ENCODE results near the gene TRIM41.
"Not testable (repeated sequence)": the region's sequence is repeated elsewhere in the genome, so short reads cannot be mapped to it uniquely, and the experiment has no call there.

TRIM41 gene

DNA sequence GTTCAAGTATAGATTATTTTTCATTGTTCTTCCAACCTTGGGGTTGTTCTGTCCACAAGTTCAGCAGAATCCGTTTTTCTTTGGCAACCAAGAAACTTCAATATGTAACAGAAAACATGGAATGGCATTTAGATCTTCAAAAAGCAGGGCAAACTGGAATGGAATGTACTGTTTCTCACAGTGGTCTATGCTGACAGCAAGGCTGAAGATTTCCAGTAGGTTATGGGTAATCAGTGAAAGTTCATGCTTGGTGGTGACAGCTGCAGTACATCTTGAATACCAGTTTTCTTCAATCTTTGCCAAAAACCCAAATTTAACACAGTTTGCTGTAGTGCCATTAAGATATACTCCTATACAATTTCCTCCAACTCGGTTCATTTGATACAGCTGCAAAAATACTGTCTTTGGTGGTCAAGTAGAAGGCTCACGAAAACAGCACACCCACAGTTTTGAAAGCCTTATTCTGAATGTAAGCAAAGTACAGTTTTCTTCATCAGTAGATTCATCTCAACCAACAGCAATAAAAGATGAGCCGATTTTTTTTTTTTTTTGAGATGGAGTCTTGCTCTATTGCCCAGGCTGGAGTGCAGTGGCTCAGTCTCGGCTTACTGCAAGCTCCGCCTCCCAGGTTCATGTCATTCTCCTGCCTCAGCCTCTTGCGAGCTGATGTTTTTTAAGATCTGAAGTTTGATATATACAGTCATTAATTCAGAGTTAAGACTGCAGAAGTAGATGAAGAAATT is 32.9 kb downstream of the TRIM41 start:
- no peak overlapping the region for H3K4me3 ChIP-seq (ENCODE audit: low read length)
- no peak for TF ChIP-seq ZNF274 (IDR thresholded peaks at IDR 0.05; ENCODE audit: low read depth, low read length)

DNA sequence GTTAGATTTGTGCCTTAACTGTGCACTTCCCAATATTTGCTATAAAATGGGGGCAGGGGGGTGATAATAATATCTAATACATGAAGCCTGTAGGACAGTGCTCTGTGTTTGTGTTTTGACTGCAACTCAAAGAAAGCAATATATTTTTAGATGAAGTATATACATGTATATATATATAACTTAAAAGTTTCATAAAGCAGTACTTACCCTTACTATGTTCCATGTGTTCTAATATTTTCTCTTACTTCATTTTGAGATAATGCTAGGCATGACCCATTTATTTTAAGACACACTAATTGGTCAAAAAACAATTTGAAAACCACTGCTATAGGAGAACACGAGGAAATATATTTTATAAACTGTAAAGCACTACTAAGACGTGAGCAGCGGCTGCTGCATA is 35.5 kb downstream of the TRIM41 start:
- no peak for TF ChIP-seq ZNF274 (IDR thresholded peaks at IDR 0.05; ENCODE audit: low read depth, low read length)

DNA sequence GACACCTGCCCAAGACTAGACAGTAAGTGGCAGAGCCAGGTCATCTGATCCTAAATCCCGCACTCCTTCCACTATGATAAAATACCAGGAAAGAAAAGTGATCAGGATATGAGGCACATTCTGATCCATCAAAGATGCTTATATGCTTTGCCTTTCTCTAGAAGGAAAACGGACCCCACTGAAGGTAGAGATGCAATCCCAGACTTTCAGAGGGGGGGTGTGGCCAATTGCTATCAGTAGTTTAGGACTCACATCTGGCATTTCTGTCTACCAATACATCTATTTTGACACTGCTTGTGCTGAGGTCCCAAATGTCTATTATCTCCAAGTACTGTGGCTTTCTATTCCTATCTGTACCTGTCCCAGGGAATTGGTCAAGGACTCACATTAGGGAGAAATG is 36.2 kb downstream of the TRIM41 start:
- peak overlapping the region; percentile 68 for H3K4me3 ChIP-seq (ENCODE audit: low read length)
- TF ChIP-seq ZNF274 (IDR thresholded peaks at IDR 0.05; ENCODE audit: low read depth, low read length): no peak

More for the DNA sequence above, 35.5 kb downstream of the TRIM41 start:
- H3K4me3 ChIP-seq (ENCODE audit: low read length): peak overlapping the region; percentile 68

DNA sequence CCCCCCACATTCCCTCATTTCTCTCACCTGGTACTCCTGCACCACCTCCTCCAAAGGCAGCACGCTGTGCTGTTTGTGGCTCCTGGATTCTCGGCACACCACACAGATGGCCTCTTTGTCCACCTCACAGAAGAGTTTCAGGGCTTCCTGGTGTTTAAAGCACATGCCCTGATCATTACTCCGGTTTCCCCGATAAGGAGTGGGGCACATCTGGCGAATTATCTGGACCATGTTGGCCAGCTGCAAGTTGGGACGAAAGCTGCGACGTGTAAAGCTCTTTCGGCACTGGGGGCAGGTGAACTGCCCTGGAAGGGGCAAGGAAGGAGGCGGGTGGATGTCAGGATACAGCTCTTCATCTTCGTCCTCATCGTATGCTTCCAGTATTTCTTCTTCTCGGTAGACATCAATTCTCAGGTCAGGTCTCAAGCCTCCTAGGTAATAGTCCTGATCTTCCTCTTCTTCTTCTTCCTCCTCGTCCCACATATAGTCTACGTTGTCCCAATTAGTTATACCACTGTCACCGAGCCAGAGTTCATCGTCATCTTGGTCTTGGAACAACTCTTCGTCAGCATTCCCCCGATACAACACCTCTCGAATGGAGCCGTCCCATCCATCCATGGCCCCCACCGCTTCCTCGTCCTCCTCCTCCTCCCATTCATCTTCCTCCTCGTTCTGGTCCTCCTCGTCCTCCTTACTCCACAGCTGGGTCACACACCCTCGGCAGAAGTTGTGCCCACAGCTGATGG is 37.1 kb downstream of the TRIM41 start:
- H3K4me3 ChIP-seq (ENCODE audit: low read length): peak overlapping the region; percentile 68
- no peak for TF ChIP-seq ZNF274 (IDR thresholded peaks at IDR 0.05; ENCODE audit: low read depth, low read length)

DNA sequence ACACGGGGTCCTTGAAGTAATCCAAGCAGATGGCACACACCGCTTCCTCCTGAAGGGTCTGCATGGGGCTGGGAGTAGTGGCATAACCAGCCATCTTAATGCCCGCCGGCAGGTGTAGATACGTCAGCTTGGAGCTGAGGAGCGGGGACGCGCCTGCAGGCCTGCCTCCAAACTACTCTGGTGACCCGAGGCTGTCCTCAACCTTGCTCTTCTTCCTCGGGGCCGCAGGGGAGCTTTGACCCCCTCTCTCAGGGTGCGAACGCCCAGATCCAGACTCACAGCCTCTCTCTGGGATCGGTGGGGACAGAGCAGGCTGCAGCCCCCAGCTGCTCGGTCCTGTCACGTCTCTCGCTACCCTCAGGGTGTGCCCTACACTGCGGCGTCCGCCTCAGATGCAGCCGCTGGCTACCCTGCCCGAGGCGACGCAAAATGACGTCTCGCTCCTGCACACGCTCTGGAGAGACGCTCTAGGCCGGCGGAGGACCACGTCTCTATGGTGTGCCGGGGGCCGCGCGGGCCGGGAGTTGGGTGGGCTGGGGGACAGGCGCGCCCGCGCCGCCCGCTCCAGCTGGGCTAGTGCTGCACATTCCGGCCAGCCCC is 37.7 kb downstream of the TRIM41 start, which contains the start of gene TRIM52:
TRIM52 (minus strand) TSS at position 424 of the 600 bp plus-strand sequence; CDS start at position 94, 330 bp downstream.
- peak within 1 kb of the TSS; percentile 68 for H3K4me3 ChIP-seq (ENCODE audit: low read length)
- no peak for TF ChIP-seq ZNF274 (IDR thresholded peaks at IDR 0.05; ENCODE audit: low read depth, low read length)

DNA sequence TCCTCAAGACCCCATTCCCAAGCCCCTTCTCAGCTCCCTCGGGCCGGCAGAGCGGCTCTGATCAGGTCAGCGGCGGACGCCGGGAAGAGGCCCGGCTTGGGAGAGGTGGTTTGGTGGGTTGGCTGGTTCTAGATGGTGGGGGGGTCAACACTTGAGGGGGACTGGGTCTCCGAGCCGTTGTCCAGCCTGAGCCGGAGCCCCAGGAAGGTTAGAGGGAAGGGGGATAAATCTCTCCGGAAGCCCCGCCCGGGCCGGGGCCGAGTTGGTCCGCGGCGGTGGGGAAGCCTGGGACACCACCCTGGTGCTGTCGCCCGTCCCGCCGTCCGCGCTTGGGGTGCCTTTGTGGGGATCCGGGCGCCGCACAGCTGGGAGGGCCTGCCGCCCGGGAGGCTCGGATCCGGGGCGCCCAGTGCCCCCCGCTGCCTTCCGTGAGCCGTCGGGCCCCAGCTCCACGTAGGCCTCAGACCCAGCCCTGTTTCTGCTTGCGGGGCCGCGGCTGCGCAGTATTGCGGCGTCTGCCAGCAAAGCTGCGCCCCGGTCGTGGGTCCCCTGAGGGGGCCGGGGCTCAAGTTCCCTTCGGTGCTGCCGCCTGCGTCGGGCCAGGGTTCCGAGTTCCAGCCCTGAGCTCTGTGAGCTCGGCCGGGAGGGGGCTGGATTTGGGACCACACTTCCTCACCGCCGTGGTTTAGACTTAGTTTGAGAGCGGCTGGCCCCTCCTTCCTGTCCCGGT is 38.4 kb downstream of the TRIM41 start:
- H3K4me3 ChIP-seq (ENCODE audit: low read length): peak overlapping the region; percentile 68
- no peak for TF ChIP-seq ZNF274 (IDR thresholded peaks at IDR 0.05; ENCODE audit: low read depth, low read length)

DNA sequence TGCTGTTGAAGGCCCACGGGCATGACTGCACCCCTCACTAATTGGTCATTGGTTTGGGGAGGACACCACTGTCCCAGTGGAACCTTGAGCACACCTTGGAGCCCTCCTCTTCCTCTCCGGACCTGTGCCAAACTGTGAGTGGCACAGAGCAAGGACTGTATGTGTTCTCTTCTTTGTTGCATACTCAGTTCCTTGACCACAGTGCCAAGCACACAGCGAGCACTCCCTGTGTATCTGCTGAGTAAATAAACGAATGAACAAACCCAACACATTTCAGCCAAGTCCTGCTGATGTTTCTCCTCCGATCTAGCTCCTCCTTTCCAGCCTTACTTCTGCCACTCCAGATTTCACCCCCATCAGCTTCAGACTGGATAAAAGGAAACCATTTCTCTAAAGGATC is 40.6 kb downstream of the TRIM41 start:
- no peak overlapping the region for H3K4me3 ChIP-seq (ENCODE audit: low read length)
- TF ChIP-seq ZNF274 (IDR thresholded peaks at IDR 0.05; ENCODE audit: low read depth, low read length): no peak

DNA sequence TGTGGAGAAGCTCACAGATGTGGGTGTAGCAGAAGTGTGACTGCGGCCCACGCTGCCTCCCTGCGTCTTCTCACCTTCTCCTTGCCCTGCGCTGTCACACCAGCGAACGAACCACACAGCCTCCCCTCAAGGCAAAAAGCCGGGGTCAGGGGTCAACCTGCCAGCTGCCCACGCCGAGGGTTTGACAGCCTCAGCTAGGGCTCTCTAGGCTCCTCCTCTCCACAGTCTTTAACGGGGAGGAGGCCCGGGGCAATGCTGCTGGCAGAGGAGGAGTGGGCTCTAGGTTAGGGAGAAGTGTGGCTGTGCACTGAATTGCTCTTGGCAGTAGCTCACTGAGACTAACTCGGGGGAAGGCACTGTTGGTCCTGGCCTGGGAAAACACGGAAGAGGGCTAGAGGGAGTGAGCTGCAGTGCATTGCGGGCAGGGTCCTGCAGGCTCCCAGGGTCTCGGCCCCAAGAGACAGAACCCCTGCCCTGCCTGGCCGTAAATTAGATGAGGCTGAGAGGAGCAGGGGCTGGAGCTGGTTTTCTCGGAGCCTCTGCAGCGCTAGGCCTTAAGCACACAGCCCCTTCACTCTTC is 42.1 kb downstream of the TRIM41 start:
- TF ChIP-seq ZNF274 (IDR thresholded peaks at IDR 0.05; ENCODE audit: low read depth, low read length): no peak
- no peak overlapping the region for H3K4me3 ChIP-seq (ENCODE audit: low read length)

DNA sequence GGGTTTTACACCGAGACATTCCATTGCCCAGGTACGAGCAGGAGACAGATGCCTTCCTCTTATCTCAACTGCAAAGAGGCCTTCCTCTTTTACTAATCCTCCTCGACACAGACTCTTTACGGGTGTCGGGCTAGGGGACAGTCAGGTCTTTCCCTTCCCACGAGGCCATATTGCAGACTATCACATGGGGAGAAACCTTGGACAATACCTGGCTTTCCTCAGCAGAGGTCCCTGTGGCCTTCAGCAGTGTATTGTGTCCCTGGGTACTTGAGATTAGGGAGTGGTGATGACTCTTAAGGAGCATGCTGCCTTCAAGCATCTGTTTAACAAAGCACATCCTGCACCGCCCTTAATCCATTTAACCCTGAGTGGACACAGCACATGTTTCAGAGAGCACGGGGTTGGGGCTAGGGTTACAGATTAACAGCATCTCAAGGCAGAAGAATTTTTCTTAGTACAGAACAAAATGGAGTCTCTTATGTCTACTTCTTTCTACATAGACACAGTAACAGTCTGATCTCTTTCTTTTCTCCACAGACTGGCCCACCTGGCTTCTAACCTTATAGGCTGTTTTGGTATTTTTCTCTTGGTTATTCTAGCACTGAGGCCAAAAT is 44.3 kb downstream of the TRIM41 start:
- not testable (repeated sequence) for H3K4me3 ChIP-seq (ENCODE audit: low read length)

DNA sequence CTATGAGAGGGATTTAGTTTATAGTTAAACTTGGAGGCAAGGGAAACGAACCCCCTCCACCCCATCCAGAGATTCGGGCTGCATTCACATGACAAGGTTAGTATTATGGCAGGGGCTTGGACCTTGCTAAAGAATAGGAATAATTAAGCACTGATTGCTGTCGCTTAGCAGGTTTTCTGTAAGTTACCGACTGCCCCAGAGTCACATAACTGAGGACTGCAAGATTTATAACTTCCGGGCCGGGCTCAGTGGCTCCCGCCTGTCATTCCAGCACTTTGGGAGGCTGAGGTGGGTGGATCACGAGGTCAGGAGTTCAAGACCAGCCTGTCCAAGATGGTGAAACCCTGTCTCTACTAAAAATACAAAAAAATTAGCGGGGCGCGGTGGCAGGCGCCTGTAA is 44.8 kb downstream of the TRIM41 start:
- H3K4me3 ChIP-seq (ENCODE audit: low read length): not testable (repeated sequence)

DNA sequence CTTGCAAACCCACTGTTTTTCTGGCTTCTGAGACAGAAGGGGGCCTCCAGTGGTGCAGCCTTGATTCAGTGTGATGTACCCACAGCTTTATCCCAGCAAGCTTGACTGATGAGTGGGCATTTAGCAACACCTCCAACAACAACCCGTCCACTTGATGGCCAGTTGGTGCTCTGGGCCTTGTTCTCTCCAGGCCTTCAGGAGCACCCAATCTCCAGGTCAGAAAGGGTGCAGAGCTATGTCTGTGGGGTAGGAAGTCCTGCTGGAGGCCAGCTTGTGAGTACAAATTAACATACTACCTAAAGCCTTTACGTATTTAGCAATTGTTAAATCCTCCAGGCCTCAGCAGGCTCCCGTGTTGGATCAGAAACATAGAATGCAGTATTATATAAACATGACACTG is 48.0 kb downstream of the TRIM41 start:
- no peak overlapping the region for H3K4me3 ChIP-seq (ENCODE audit: low read length)
- TF ChIP-seq ZNF274 (IDR thresholded peaks at IDR 0.05; ENCODE audit: low read depth, low read length): no peak

DNA sequence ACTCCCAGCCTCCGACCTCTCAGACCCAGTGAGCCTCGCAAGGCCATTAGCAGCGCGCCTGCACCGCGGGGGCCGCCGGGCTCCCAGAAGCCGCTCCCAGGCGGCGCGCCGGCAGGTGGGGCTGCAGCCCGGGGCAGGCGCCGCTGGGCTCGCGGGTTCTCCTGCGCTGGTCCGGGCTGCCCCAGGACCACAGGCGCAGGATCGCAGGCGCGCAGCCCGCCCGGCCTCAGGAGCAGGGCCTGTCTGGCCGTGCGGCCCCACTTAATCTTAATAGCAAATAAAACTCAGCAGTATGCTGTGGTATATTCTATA is 50.3 kb downstream of the TRIM41 start:
- not testable (repeated sequence) for H3K4me3 ChIP-seq (ENCODE audit: low read length)

DNA sequence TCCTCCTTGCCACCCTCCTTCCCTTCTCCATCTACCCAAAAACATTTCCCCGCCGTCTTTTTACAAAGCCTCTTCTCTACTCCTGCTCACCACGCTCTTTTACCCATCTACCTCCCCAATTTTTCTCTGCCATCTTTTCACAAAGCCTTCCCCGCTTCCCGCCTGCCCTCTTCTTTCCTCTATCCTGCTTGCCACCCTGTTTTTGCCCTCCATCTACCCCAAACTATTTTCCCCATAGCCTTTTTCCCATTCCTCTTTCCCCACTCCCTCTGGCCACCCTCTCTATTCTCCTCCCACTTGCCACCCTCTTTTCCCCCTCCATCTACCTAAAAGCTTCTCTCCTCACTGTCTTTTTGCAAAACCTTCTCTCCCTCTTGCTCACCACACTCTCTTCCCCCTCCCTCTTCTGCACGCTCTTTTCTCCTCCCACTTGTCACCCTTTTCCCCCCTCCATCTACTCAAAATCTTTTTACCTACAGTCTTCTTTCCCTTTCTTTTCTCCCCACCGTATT is 57.2 kb downstream of the TRIM41 start:
- no peak for TF ChIP-seq ZNF274 (IDR thresholded peaks at IDR 0.05; ENCODE audit: low read depth, low read length)
- peak overlapping the region; percentile 65 for H3K4me3 ChIP-seq (ENCODE audit: low read length)
